NT2/D1 (cell line): Measurements from ENCODE around the gene SEZ6.

Experiments
- DNase-seq: peaks from one replicate; pipeline ENCODE4 v3.0.0-alpha.2; 2011; ENCODE audit warnings: low read depth, low spot score
- H3K27me3 ChIP-seq: 2 replicates; pipeline ENCODE4 v1.6.0; 2011; ENCODE audit warnings: mild to moderate bottlenecking; ENCODE audit not compliant: insufficient read length, insufficient read depth
- H3K36me3 ChIP-seq: 2 replicates; pipeline ENCODE4 v1.6.1; 2011; ENCODE audit warnings: mild to moderate bottlenecking, low read length, mixed read lengths; ENCODE audit not compliant: insufficient read depth, insufficient read length
- H3K4me1 ChIP-seq: 2 replicates; pipeline ENCODE4 v1.5.1; 2011; ENCODE audit not compliant: insufficient read depth, insufficient read length
- H3K4me3 ChIP-seq: 2 replicates; pipeline ENCODE4 v1.5.1; 2011; ENCODE audit warnings: low read depth; ENCODE audit not compliant: insufficient read length
- H3K9ac ChIP-seq: 2 replicates; pipeline ENCODE4 v1.6.0; 2011; ENCODE audit warnings: low read depth; ENCODE audit not compliant: insufficient read length
- H3K9me3 ChIP-seq: 2 replicates; pipeline ENCODE4 v1.5.1; 2011; ENCODE audit warnings: mild to moderate bottlenecking, low read length; ENCODE audit not compliant: insufficient read depth
- SUZ12 ChIP-seq: IDR thresholded peaks from 2 replicates; pipeline ENCODE4 v1.6.1; 2011; ENCODE audit not compliant: insufficient read length, insufficient read depth; ENCODE audit errors: extremely low read depth
- YY1 ChIP-seq: IDR thresholded peaks from 2 replicates; pipeline ENCODE4 v1.6.1; 2011; ENCODE audit not compliant: insufficient read length, insufficient read depth
- ZNF274 ChIP-seq: IDR thresholded peaks from 2 replicates; pipeline ENCODE4 v1.6.1; 2011; ENCODE audit warnings: mild to moderate bottlenecking, low read depth, low read length

SEZ6 gene

GRCh38 chr17:28956861-28957260, 49.0 kb downstream of the SEZ6 start:
- H3K27me3 ChIP-seq: no peaks in the 10 kb centered on the region
- peaks cover 10% of the 10 kb centered on the region for H3K36me3 ChIP-seq
- H3K9ac ChIP-seq: no peak overlapping the region
- H3K9me3 ChIP-seq: no peaks in the 10 kb centered on the region
- no peak for DNase-seq
- H3K4me3 ChIP-seq: no peak overlapping the region
- no peaks in the 10 kb centered on the region for H3K4me1 ChIP-seq
- TF ChIP-seq SUZ12: no peak
- no peak for TF ChIP-seq ZNF274
- TF ChIP-seq YY1: no peak

- Histone ChIP-seq H3K9ac (no peak overlapping the region), H3K4me1 (no peaks in the 10 kb centered on the region), H3K4me3 (no peak overlapping the region), H3K9me3 (no peaks in the 10 kb centered on the region), H3K27me3 (no peaks in the 10 kb centered on the region), H3K36me3 (peaks cover 10% of the 10 kb centered on the region)
- TF ChIP-seq SUZ12 (no peak), YY1 (no peak), ZNF274 (no peak)
- no peak for DNase-seq
These were observed 49.7 kb downstream of the SEZ6 start for GRCh38 chr17:28956112-28956511.

- DNase-seq: no peak
- TF ChIP-seq YY1 (no peak), ZNF274 (no peak), SUZ12 (no peak)
- Histone ChIP-seq H3K9me3 (no peaks in the 10 kb centered on the region), H3K9ac (no peak overlapping the region), H3K27me3 (no peaks in the 10 kb centered on the region), H3K4me3 (no peak overlapping the region), H3K4me1 (no peaks in the 10 kb centered on the region), H3K36me3 (peaks cover 10% of the 10 kb centered on the region)
These were observed 50.4 kb downstream of the SEZ6 start for GRCh38 chr17:28955408-28955807.

GRCh38 chr17:28954886-28955285, 50.9 kb downstream of the SEZ6 start:
- no peak overlapping the region for H3K9ac ChIP-seq
- no peaks in the 10 kb centered on the region for H3K4me1 ChIP-seq
- H3K36me3 ChIP-seq: peaks cover 10% of the 10 kb centered on the region
- H3K27me3 ChIP-seq: no peaks in the 10 kb centered on the region
- H3K9me3 ChIP-seq: no peaks in the 10 kb centered on the region
- no peak for TF ChIP-seq ZNF274
- no peak for TF ChIP-seq SUZ12
- TF ChIP-seq YY1: no peak
- no peak overlapping the region for H3K4me3 ChIP-seq
- no peak for DNase-seq

GRCh38 chr17:28953444-28954118, 52.3 kb downstream of the SEZ6 start:
- Histone ChIP-seq H3K9me3 (no peaks in the 10 kb centered on the region), H3K27me3 (no peaks in the 10 kb centered on the region), H3K36me3 (peaks cover 6% of the 10 kb centered on the region), H3K4me1 (no peaks in the 10 kb centered on the region), H3K4me3 (no peak overlapping the region), H3K9ac (no peak overlapping the region)
- DNase-seq: no peak
- TF ChIP-seq SUZ12 (no peak), YY1 (no peak), ZNF274 (no peak)

- peak; percentile 95 for DNase-seq
- Histone ChIP-seq H3K9me3 (no peaks in the 10 kb centered on the region), H3K9ac (peak overlapping the region; percentile 69), H3K4me3 (peak overlapping the region; percentile 57), H3K27me3 (no peaks in the 10 kb centered on the region), H3K4me1 (no peaks in the 10 kb centered on the region), H3K36me3 (peaks cover 8% of the 10 kb centered on the region)
- TF ChIP-seq ZNF274 (no peak), YY1 (peak; percentile 34)
These were observed 53.5 kb downstream of the SEZ6 start for GRCh38 chr17:28951991-28952975.

- Histone ChIP-seq H3K36me3 (peaks cover 8% of the 10 kb centered on the region), H3K4me1 (no peaks in the 10 kb centered on the region), H3K9me3 (no peaks in the 10 kb centered on the region), H3K4me3 (peak within 1 kb of the TSS; percentile 84), H3K27me3 (no peaks in the 10 kb centered on the region), H3K9ac (peak within 1 kb of the TSS; percentile 93)
- peak; percentile 98 for DNase-seq
- TF ChIP-seq ZNF274 (no peak), YY1 (peak; percentile 71)
These were observed 54.3 kb downstream of the SEZ6 start, which contains the start of gene PHF12 for GRCh38 chr17:28951428-28951990. PHF12 (minus strand) TSS chr17:28951518; CDS start chr17:28950960, 558 bp downstream.
